Suprapubic skin (tissue), 4 donors: ENCODE results near the gene ATAD3B. TPM values are rescaled to one million over a fixed set of nuclear protein-coding genes. Genes with fewer than 3 reads are reported as not detected.

Source experiments
- DNase-seq, 2 donors: peaks; one replicate each; pipeline ENCODE4 v3.0.0-alpha.2; 2019; ENCODE audit warnings: low spot score in 2 of 2
- H3K27ac ChIP-seq: fragments of 200-600 bp; sonication (generic); one replicate; pipeline ENCODE4 v1.5.1; 2019
- H3K27me3 ChIP-seq: fragments of 200-600 bp; sonication (generic); one replicate; pipeline ENCODE4 v1.5.1; 2019
- H3K36me3 ChIP-seq: fragments of 200-600 bp; sonication (generic); one replicate; pipeline ENCODE4 v1.5.1; 2019
- H3K4me1 ChIP-seq: fragments of 200-600 bp; sonication (generic); one replicate; pipeline ENCODE4 v1.5.1; 2019
- H3K4me3 ChIP-seq: fragments of 200-600 bp; sonication (generic); one replicate; pipeline ENCODE4 v1.5.1; 2019; ENCODE audit warnings: mild to moderate bottlenecking
- H3K9me3 ChIP-seq: fragments of 200-600 bp; sonication (generic); one replicate; pipeline ENCODE4 v1.5.1; 2019
- CTCF ChIP-seq, 2 donors: fragments of 200-600 bp in 1 of 2; fragments of 450-650 bp in 1 of 2; sonication (generic) in 1 of 2; IDR thresholded peaks; one replicate each; pipeline ENCODE4 v1.5.1; 2016 to 2019; ENCODE audit warnings: antibody characterized with exemption in 2 of 2, mild to moderate bottlenecking in 1 of 2, moderate library complexity in 1 of 2
- EP300 ChIP-seq: sonication (generic); formaldehyde crosslinking; IDR thresholded peaks from one replicate; pipeline ENCODE4 v1.6.1; 2017; ENCODE audit warnings: antibody characterized with exemption
- POLR2A ChIP-seq, 2 donors: fragments of 450-650 bp; IDR thresholded peaks; one replicate each; pipeline ENCODE4 v1.6.1; 2017; ENCODE audit warnings: antibody characterized with exemption in 2 of 2, mild to moderate bottlenecking in 2 of 2, moderate library complexity in 2 of 2
- POLR2AphosphoS5 ChIP-seq, 3 donors: sonication (generic); formaldehyde crosslinking; IDR thresholded peaks; one replicate each; pipeline ENCODE4 v1.6.1; 2017; ENCODE audit warnings: antibody characterized with exemption in 3 of 3
- WGBS: methylation state at CpG from one replicate; pipeline ENCODE4 v1.1.5; 2018; 5-methylcytosine and 5-hydroxymethylcytosine counted together
- total RNA-seq, 4 donors: library from RNA; depleted of rRNA; stranded (reverse); fragments of >200 nt; gene quantifications; one replicate each; pipeline ENCODE4 v1.1.0, GENCODE V29; 2016

The ATAD3B gene
- total RNA-seq, 4 donors from 2014 or later = 18.5 to 71.9 (median 23.7) TPM

- Histone ChIP-seq H3K27me3 (no peaks in the 10 kb centered on the region), H3K27ac (peak overlapping the region; percentile 92), H3K4me3 (peak overlapping the region; percentile 70), H3K4me1 (peaks cover 86% of the 10 kb centered on the region), H3K36me3 (peaks cover 9% of the 10 kb centered on the region), H3K9me3 (no peaks in the 10 kb centered on the region)
- TF ChIP-seq CTCF (IDR thresholded peaks at IDR 0.05) (no peak), POLR2AphosphoS5 (IDR thresholded peaks at IDR 0.05) (no peak), EP300 (no peak), POLR2A (IDR thresholded peaks at IDR 0.05) (no peak)
- no CpG with 5 or more reads among the region's 40 CpGs for WGBS
- no peak for DNase-seq
These were observed 35.5 kb upstream of the ATAD3B start for GRCh38 chr1:1435911-1436629.

- no peak for DNase-seq
- no peaks in the 10 kb centered on the region for H3K9me3 ChIP-seq
- no peaks in the 10 kb centered on the region for H3K27me3 ChIP-seq
- peaks cover 9% of the 10 kb centered on the region for H3K36me3 ChIP-seq
- H3K27ac ChIP-seq = no peak overlapping the region
- H3K4me1 ChIP-seq = peaks cover 86% of the 10 kb centered on the region
- peak overlapping the region; percentile 70 for H3K4me3 ChIP-seq
- WGBS = 90% methylated on average over 2 of the region's 7 CpGs
- TF ChIP-seq CTCF (IDR thresholded peaks at IDR 0.05) (no peak), POLR2A (IDR thresholded peaks at IDR 0.05) (no peak), POLR2AphosphoS5 (IDR thresholded peaks at IDR 0.05) (no peak), EP300 (no peak)
These were observed 34.9 kb upstream of the ATAD3B start for GRCh38 chr1:1436630-1437032.

- no peak for TF ChIP-seq POLR2A (IDR thresholded peaks at IDR 0.05)
- Histone ChIP-seq H3K27ac (no peak overlapping the region), H3K4me3 (peak overlapping the region; percentile 70), H3K9me3 (no peaks in the 10 kb centered on the region), H3K27me3 (no peaks in the 10 kb centered on the region), H3K36me3 (peaks cover 9% of the 10 kb centered on the region), H3K4me1 (peaks cover 80% of the 10 kb centered on the region)
- DNase-seq = no peak
- 80% methylated on average over 1 of the region's 31 CpGs for WGBS
These were observed 34.3 kb upstream of the ATAD3B start for GRCh38 chr1:1437033-1437903.

GRCh38 chr1:1437904-1438376 is 33.6 kb upstream of the ATAD3B start:
- no peak overlapping the region for H3K27ac ChIP-seq

More at GRCh38 chr1:1437904-1438376, 33.6 kb upstream of the ATAD3B start:
- H3K4me3 ChIP-seq = peak overlapping the region; percentile 13
- TF ChIP-seq POLR2A (IDR thresholded peaks at IDR 0.05) (no peak), CTCF (IDR thresholded peaks at IDR 0.05) (no peak), EP300 (no peak), POLR2AphosphoS5 (IDR thresholded peaks at IDR 0.05) (no peak)
- WGBS = 73% methylated on average over 2 of the region's 11 CpGs
- peaks cover 74% of the 10 kb centered on the region for H3K4me1 ChIP-seq
- no peak for DNase-seq
- no peaks in the 10 kb centered on the region for H3K9me3 ChIP-seq
- H3K36me3 ChIP-seq = peaks cover 9% of the 10 kb centered on the region
- H3K27me3 ChIP-seq = no peaks in the 10 kb centered on the region
